MM.1S (cell line): Measurements from ENCODE around the gene IPO7.

Source experiments
- CTCF ChIP-seq: fragments of 300-600 bp; sonication (generic); IDR thresholded peaks from 2 replicates; pipeline ENCODE4 v1.5.1; 2016; ENCODE audit warnings: antibody characterized with exemption, low read length, mixed read lengths
- EZH2 ChIP-seq: fragments of 300-600 bp; sonication (generic); optimal IDR thresholded peaks from 2 replicates; pipeline ENCODE3; 2017; ENCODE audit warnings: low read depth, mild to moderate bottlenecking, antibody characterized with exemption, low read length, mixed read lengths

GRCh38 chr11:9495803-9496514, 111.5 kb downstream of the IPO7 start:
- TF ChIP-seq CTCF, result no peak
- no peak for TF ChIP-seq EZH2
